ENCODE measurements around the gene SSU72.

DNA sequence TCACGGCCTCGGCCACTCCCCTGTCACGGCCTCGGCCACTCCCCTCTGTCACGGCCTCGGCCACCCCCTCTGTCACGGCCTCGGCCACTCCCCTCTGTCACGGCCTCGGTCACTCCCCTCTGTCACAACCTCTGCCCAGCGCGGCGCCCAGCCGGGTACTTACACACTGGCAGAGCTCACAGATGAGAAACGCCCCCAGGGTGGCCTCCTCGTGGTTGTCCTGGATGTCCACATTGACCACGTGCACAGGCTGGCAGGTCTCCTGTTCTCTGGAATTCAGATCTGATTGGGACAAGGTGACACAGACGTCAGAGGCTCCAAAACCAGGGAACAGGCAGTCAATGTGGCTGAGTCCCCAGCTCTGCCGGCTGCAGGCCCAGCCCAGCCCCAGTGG, 31.0 kb downstream of the SSU72 start:
- TF ChIP-seq CTCF (IDR thresholded peaks at IDR 0.05), result no peak
- no peak for TF ChIP-seq POLR2A (IDR thresholded peaks at IDR 0.05)
